ENCODE data around the gene TSC22D3. TPM values are rescaled to one million over a fixed set of nuclear protein-coding genes. Genes with fewer than 3 reads are reported as not detected.
"Not testable (repeated sequence)": the region's sequence is repeated elsewhere in the genome, so short reads cannot be mapped to it uniquely, and the experiment has no call there.

TSC22D3 gene
- total RNA-seq, 1 donor from 2014 or later, result 32.9 TPM

GRCh38 chrX:107675823-107676555, 99.6 kb downstream of the TSC22D3 start:
- no peak for DNase-seq (ENCODE audit: low read depth)
- no peak for TF ChIP-seq CTCF (conservative IDR thresholded peaks at IDR 0.05; ENCODE audit: low read depth, low read length)
- H3K4me3 ChIP-seq (ENCODE audit: low read depth, low read length), result peak overlapping the region; percentile 60

GRCh38 chrX:107675365-107675654, 100.3 kb downstream of the TSC22D3 start:
- no peak for DNase-seq (ENCODE audit: low read depth)
- TF ChIP-seq CTCF (conservative IDR thresholded peaks at IDR 0.05; ENCODE audit: low read depth, low read length), result no peak
- no peak overlapping the region for H3K4me3 ChIP-seq (ENCODE audit: low read depth, low read length)

GRCh38 chrX:107674480-107675364, 100.9 kb downstream of the TSC22D3 start:
- TF ChIP-seq CTCF (conservative IDR thresholded peaks at IDR 0.05; ENCODE audit: low read depth, low read length), result no peak
- DNase-seq (ENCODE audit: low read depth), result no peak
- no peak overlapping the region for H3K4me3 ChIP-seq (ENCODE audit: low read depth, low read length)

GRCh38 chrX:107673933-107674479, 101.6 kb downstream of the TSC22D3 start:
- no peak overlapping the region for H3K4me3 ChIP-seq (ENCODE audit: low read depth, low read length)

GRCh38 chrX:107673431-107673830, 102.2 kb downstream of the TSC22D3 start:
- no peak for DNase-seq (ENCODE audit: low read depth)
- H3K4me3 ChIP-seq (ENCODE audit: low read depth, low read length), result no peak overlapping the region
- no peak for TF ChIP-seq CTCF (conservative IDR thresholded peaks at IDR 0.05; ENCODE audit: low read depth, low read length)

More at GRCh38 chrX:107673933-107674479, 101.6 kb downstream of the TSC22D3 start:
- no peak for TF ChIP-seq CTCF (conservative IDR thresholded peaks at IDR 0.05; ENCODE audit: low read depth, low read length)
- DNase-seq (ENCODE audit: low read depth), result no peak

- TF ChIP-seq CTCF (conservative IDR thresholded peaks at IDR 0.05; ENCODE audit: low read depth, low read length), result peak; percentile 69
- DNase-seq (ENCODE audit: low read depth), result no peak
These were observed 102.6 kb downstream of the TSC22D3 start for GRCh38 chrX:107672955-107673378.

GRCh38 chrX:107671256-107671655, 104.3 kb downstream of the TSC22D3 start:
- not testable (repeated sequence) for H3K4me3 ChIP-seq (ENCODE audit: low read depth, low read length); DNase-seq (ENCODE audit: low read depth)

More at GRCh38 chrX:107672955-107673378, 102.6 kb downstream of the TSC22D3 start:
- H3K4me3 ChIP-seq (ENCODE audit: low read depth, low read length), result no peak overlapping the region

Measured in epithelial cell of proximal tubule (primary cell).